Neural cell (in vitro differentiated cells): ENCODE data around the gene ANKMY1. TPM values are rescaled to one million over a fixed set of nuclear protein-coding genes. Genes with fewer than 3 reads are reported as not detected.

Source experiments
- H2AFZ ChIP-seq: fragments of 200-600, 300-800 bp; sonication (generic), shearing (Covaris generic); 2 replicates; pipeline ENCODE4 v1.6.0; 2014; ENCODE audit warnings: low read depth, mild to moderate bottlenecking, antibody characterized with exemption, low read length, moderate library complexity
- H3F3A ChIP-seq: fragments of 200-600 bp; shearing (Covaris generic); 2 replicates; pipeline ENCODE4 v1.6.1; 2016; ENCODE audit warnings: mild to moderate bottlenecking, moderate library complexity, mixed read lengths, antibody characterized with exemption, low read length; ENCODE audit not compliant: insufficient read depth, poor library complexity, severe bottlenecking
- H3K27ac ChIP-seq: fragments of 200-600, 300-800 bp; sonication (generic), shearing (Covaris generic); 2 replicates; pipeline ENCODE4 v1.5.1; 2014; ENCODE audit warnings: mild to moderate bottlenecking, low read length, moderate library complexity
- H3K27me3 ChIP-seq: fragments of 300-800, 200-600 bp; sonication (generic), shearing (Covaris generic); 2 replicates; pipeline ENCODE4 v1.6.0; 2014; ENCODE audit warnings: mild to moderate bottlenecking, low read depth, low read length, moderate library complexity; ENCODE audit not compliant: insufficient read depth
- H3K36me3 ChIP-seq: fragments of 300-800, 200-600 bp; sonication (generic), shearing (Covaris generic); 2 replicates; pipeline ENCODE4 v1.5.1; 2014; ENCODE audit warnings: mild to moderate bottlenecking, antibody characterized with exemption, low read length, moderate library complexity; ENCODE audit not compliant: insufficient read depth
- H3K4me2 ChIP-seq: fragments of 300-800, 200-600 bp; sonication (generic), shearing (Covaris generic); 2 replicates; pipeline ENCODE4 v1.6.0; 2014; ENCODE audit warnings: mild to moderate bottlenecking, low read length
- H3K4me3 ChIP-seq: fragments of 300-800, 200-600 bp; sonication (generic), shearing (Covaris generic); 2 replicates; pipeline ENCODE4 v1.5.1; 2014; ENCODE audit warnings: mild to moderate bottlenecking, low read length, moderate library complexity
- H3K79me2 ChIP-seq: fragments of 200-600 bp; shearing (Covaris generic); replicated peaks from 2 replicates; pipeline ENCODE4 v1.6.0; 2014; ENCODE audit warnings: mild to moderate bottlenecking, low read length, moderate library complexity; ENCODE audit not compliant: insufficient read depth
- H3K9ac ChIP-seq: fragments of 300-800, 200-600 bp; sonication (generic), shearing (Covaris generic); 2 replicates; pipeline ENCODE4 v1.6.1; 2016; ENCODE audit warnings: mild to moderate bottlenecking, low read length, mixed read lengths
- H3K9me2 ChIP-seq: fragments of 200-600 bp; shearing (Covaris generic); 2 replicates; pipeline ENCODE4 v1.6.1; 2016; ENCODE audit warnings: mild to moderate bottlenecking, low read length, mixed read lengths; ENCODE audit not compliant: insufficient read depth
- H3K9me3 ChIP-seq: fragments of 200-600, 300-800 bp; sonication (generic), shearing (Covaris generic); 2 replicates; pipeline ENCODE4 v1.6.1; 2016; ENCODE audit warnings: mild to moderate bottlenecking, mixed run types, low read length, moderate library complexity, mixed read lengths
- H4K20me1 ChIP-seq: fragments of 200-600 bp; shearing (Covaris generic); 2 replicates; pipeline ENCODE4 v1.6.1; 2016; ENCODE audit warnings: mild to moderate bottlenecking, mixed run types; ENCODE audit not compliant: insufficient read depth
- EP300 ChIP-seq: fragments of 450-650 bp; conservative IDR thresholded peaks from 2 replicates; pipeline ENCODE4 v1.6.1; 2014; ENCODE audit warnings: antibody characterized with exemption, mild to moderate bottlenecking, moderate library complexity; ENCODE audit not compliant: poor library complexity, severe bottlenecking
- EZH2 ChIP-seq: fragments of 200-600, 300-800 bp; shearing (Covaris generic), sonication (generic); IDR thresholded peaks from 2 replicates; pipeline ENCODE4 v1.6.1; 2014; ENCODE audit warnings: antibody characterized with exemption, low read length, borderline replicate concordance, mild to moderate bottlenecking; ENCODE audit not compliant: insufficient read depth, poor library complexity, severe bottlenecking
- MXI1 ChIP-seq: fragments of 450-650 bp; conservative IDR thresholded peaks from 2 replicates; pipeline ENCODE4 v1.6.1; 2014; ENCODE audit warnings: antibody characterized with exemption, mild to moderate bottlenecking; ENCODE audit not compliant: poor library complexity, severe bottlenecking
- POLR2AphosphoS5 ChIP-seq: IDR thresholded peaks from 2 replicates; pipeline ENCODE4 v1.6.1; 2012
- RAD21 ChIP-seq: fragments of 450-650 bp; conservative IDR thresholded peaks from 2 replicates; pipeline ENCODE4 v1.6.1; 2014; ENCODE audit warnings: antibody characterized with exemption, mild to moderate bottlenecking, moderate library complexity
- SMC3 ChIP-seq: fragments of 450-650 bp; conservative IDR thresholded peaks from 2 replicates; pipeline ENCODE4 v1.6.1; 2014; ENCODE audit warnings: antibody characterized with exemption, mild to moderate bottlenecking, moderate library complexity; ENCODE audit not compliant: poor library complexity
- TAF1 ChIP-seq: IDR thresholded peaks from 2 replicates; pipeline ENCODE4 v1.6.1; 2012; ENCODE audit warnings: low read depth
- polyA plus RNA-seq: library from polyadenylated mRNA; depleted of rRNA; stranded (reverse); fragments of >200 nt; gene quantifications from 2 replicates; pipeline ENCODE4 v1.2.3, GENCODE V29; 2014
- TF ChIP-seq, protein P1 (sequence below): fragments of 450-650 bp; IDR thresholded peaks from 2 replicates; pipeline ENCODE4 v1.5.1; 2014; ENCODE audit warnings: antibody characterized with exemption, mild to moderate bottlenecking, moderate library complexity; ENCODE audit not compliant: poor library complexity, severe bottlenecking
- TF ChIP-seq, protein P2 (sequence below): IDR thresholded peaks from 2 replicates; pipeline ENCODE4 v1.6.1; 2012; ENCODE audit warnings: borderline replicate concordance

ANKMY1 gene
- polyA plus RNA-seq, 1 donor from 2014 or later = 6.6 TPM

DNA sequence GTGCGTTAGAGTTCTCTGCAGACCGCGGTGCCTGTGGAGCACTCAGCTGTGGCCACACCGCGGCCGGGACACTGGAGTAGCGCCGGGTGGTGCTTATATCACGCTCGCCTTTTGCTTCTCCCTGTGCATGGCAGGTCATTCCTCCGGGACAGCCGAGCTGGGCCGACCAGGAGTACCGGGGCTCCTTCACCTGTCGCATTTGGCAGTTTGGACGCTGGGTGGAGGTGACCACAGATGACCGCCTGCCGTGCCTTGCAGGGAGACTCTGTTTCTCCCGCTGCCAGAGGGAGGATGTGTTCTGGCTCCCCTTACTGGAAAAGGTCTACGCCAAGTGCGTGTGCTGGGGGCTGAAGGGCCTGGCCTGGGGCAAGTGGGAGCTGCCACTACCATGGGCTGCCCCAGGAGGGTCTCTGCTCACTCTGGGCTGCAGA lies 32.9 kb upstream of the ANKMY1 start:
- Histone ChIP-seq H3K4me3 (no peak overlapping the region), H3K27me3 (no peaks in the 10 kb centered on the region), H3K36me3 (no peaks in the 10 kb centered on the region), H3K9me2 (no peaks in the 10 kb centered on the region), H3K79me2 (peaks cover 26% of the 10 kb centered on the region), H3K9me3 (no peaks in the 10 kb centered on the region), H3K9ac (no peak overlapping the region), H3K27ac (no peak overlapping the region), H4K20me1 (no peaks in the 10 kb centered on the region), H2AFZ (no peak overlapping the region), H3F3A (no peaks in the 10 kb centered on the region), H3K4me2 (no peak overlapping the region)
- TF ChIP-seq SMC3 (no peak), EZH2 (no peak), MXI1 (no peak), EP300 (no peak), RAD21 (no peak)
- TF ChIP-seq, protein P1, sequence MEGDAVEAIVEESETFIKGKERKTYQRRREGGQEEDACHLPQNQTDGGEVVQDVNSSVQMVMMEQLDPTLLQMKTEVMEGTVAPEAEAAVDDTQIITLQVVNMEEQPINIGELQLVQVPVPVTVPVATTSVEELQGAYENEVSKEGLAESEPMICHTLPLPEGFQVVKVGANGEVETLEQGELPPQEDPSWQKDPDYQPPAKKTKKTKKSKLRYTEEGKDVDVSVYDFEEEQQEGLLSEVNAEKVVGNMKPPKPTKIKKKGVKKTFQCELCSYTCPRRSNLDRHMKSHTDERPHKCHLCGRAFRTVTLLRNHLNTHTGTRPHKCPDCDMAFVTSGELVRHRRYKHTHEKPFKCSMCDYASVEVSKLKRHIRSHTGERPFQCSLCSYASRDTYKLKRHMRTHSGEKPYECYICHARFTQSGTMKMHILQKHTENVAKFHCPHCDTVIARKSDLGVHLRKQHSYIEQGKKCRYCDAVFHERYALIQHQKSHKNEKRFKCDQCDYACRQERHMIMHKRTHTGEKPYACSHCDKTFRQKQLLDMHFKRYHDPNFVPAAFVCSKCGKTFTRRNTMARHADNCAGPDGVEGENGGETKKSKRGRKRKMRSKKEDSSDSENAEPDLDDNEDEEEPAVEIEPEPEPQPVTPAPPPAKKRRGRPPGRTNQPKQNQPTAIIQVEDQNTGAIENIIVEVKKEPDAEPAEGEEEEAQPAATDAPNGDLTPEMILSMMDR = no peak
- TF ChIP-seq, protein P2, sequence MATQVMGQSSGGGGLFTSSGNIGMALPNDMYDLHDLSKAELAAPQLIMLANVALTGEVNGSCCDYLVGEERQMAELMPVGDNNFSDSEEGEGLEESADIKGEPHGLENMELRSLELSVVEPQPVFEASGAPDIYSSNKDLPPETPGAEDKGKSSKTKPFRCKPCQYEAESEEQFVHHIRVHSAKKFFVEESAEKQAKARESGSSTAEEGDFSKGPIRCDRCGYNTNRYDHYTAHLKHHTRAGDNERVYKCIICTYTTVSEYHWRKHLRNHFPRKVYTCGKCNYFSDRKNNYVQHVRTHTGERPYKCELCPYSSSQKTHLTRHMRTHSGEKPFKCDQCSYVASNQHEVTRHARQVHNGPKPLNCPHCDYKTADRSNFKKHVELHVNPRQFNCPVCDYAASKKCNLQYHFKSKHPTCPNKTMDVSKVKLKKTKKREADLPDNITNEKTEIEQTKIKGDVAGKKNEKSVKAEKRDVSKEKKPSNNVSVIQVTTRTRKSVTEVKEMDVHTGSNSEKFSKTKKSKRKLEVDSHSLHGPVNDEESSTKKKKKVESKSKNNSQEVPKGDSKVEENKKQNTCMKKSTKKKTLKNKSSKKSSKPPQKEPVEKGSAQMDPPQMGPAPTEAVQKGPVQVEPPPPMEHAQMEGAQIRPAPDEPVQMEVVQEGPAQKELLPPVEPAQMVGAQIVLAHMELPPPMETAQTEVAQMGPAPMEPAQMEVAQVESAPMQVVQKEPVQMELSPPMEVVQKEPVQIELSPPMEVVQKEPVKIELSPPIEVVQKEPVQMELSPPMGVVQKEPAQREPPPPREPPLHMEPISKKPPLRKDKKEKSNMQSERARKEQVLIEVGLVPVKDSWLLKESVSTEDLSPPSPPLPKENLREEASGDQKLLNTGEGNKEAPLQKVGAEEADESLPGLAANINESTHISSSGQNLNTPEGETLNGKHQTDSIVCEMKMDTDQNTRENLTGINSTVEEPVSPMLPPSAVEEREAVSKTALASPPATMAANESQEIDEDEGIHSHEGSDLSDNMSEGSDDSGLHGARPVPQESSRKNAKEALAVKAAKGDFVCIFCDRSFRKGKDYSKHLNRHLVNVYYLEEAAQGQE = no peak

DNA sequence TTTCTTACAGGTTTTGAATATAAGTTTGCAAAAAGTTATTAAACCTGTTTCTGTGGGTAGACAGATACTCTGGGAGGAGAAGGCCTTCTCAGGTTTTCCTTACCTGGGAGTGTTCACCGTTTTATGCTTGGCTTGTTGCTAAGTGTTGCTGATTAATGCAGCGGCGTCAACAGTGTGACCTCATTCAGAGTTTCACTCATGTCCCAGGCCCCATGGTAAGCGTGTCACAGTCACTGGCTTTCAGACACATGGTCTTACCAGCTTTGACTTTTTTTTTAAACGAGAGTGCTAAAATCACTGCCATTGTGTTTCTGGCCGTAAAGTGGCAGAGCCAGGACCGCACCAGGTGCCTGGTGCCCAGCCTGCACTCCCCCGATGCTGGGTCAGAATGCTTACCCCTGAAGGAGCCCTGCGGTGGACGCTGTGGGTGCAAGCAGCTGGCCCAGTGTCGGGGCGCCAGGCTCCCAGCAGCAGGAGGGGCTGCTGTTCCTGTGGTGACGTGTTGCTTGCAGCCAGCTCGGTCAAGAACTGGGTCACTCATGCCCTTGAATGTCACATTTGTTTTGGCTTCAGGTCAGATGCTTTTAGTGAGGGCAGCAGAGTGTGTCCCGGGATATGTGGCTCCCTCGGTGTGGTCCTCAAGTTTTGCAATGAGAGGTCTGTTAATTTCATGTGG lies 32.2 kb upstream of the ANKMY1 start:
- TF ChIP-seq EP300 = no peak
- TF ChIP-seq RAD21 = no peak
- no peak for TF ChIP-seq TAF1
- no peak for TF ChIP-seq SMC3
- TF ChIP-seq, protein P1 = no peak
- TF ChIP-seq MXI1 = no peak
- no peak for TF ChIP-seq EZH2
- TF ChIP-seq POLR2AphosphoS5 = no peak
- TF ChIP-seq, protein P2 = no peak
- Histone ChIP-seq H3K9me2 (no peaks in the 10 kb centered on the region), H3K4me3 (no peak overlapping the region), H3K27me3 (no peaks in the 10 kb centered on the region), H3K27ac (no peak overlapping the region), H3K4me2 (no peak overlapping the region), H3K9me3 (no peaks in the 10 kb centered on the region), H2AFZ (no peak overlapping the region), H3K79me2 (peaks cover 33% of the 10 kb centered on the region), H3K9ac (no peak overlapping the region), H4K20me1 (no peaks in the 10 kb centered on the region), H3F3A (no peaks in the 10 kb centered on the region), H3K36me3 (no peaks in the 10 kb centered on the region)
